Endodermal cell (in vitro differentiated cells): ENCODE results near the gene UBL3. TPM values are rescaled to one million over a fixed set of nuclear protein-coding genes. Genes with fewer than 3 reads are reported as not detected.

Experiments
- DNase-seq: peaks from one replicate; pipeline ENCODE4 v3.0.0-alpha.2; 2017
- H3K27ac ChIP-seq: 2 replicates; pipeline ENCODE4 v1.5.1; 2013; ENCODE audit warnings: mild to moderate bottlenecking, low read depth, low read length, moderate library complexity
- H3K27me3 ChIP-seq: 2 replicates; pipeline ENCODE4 v1.6.1; 2013; ENCODE audit warnings: mild to moderate bottlenecking, low read length, moderate library complexity; ENCODE audit not compliant: insufficient read depth, control insufficient read depth, poor library complexity, severe bottlenecking
- H3K36me3 ChIP-seq: 2 replicates; pipeline ENCODE4 v1.7.0; 2013; ENCODE audit warnings: mild to moderate bottlenecking, low read length, moderate library complexity; ENCODE audit not compliant: control insufficient read depth, insufficient read depth
- H3K4me1 ChIP-seq: one replicate; pipeline ENCODE4 v1.7.0; 2013; ENCODE audit warnings: low read length; ENCODE audit not compliant: control insufficient read depth, insufficient read depth
- H3K4me3 ChIP-seq: 2 replicates; pipeline ENCODE4 v1.5.1; 2013; ENCODE audit warnings: mild to moderate bottlenecking, low read length, moderate library complexity
- H3K9ac ChIP-seq: 2 replicates; pipeline ENCODE4 v1.6.1; 2013; ENCODE audit warnings: mild to moderate bottlenecking, low read length, moderate library complexity; ENCODE audit not compliant: poor library complexity, severe bottlenecking; ENCODE audit errors: extremely low read depth
- H3K9me3 ChIP-seq: 2 replicates; pipeline ENCODE4 v1.6.1; 2013; ENCODE audit warnings: mild to moderate bottlenecking, low read length, moderate library complexity; ENCODE audit not compliant: control insufficient read depth
- H3K27ac Mint-ChIP-seq: 2 replicates; pipeline ENCODE4 v1.8.0; 2020; ENCODE audit warnings: mixed read lengths
- H3K27me3 Mint-ChIP-seq: 2 replicates; pipeline ENCODE4 v1.8.0; 2021; ENCODE audit warnings: mild to moderate bottlenecking, mixed read lengths; ENCODE audit not compliant: insufficient read depth
- H3K36me3 Mint-ChIP-seq: 2 replicates; pipeline ENCODE4 v1.8.0; 2020; ENCODE audit warnings: low read depth, mixed read lengths
- H3K4me1 Mint-ChIP-seq: 2 replicates; pipeline ENCODE4 v1.8.0; 2020; ENCODE audit warnings: mixed read lengths
- H3K4me3 Mint-ChIP-seq: 2 replicates; pipeline ENCODE4 v1.8.0; 2020; ENCODE audit warnings: mild to moderate bottlenecking, moderate library complexity, mixed read lengths
- H3K9me3 Mint-ChIP-seq: 2 replicates; pipeline ENCODE4 v1.8.0; 2020; ENCODE audit warnings: mild to moderate bottlenecking, mixed read lengths
- WGBS, 2 experiments: methylation state at CpG; one replicate each; pipeline versions ENCODE4 v1.1.5 to v1.1.7; 2013; ENCODE audit warnings: missing lambda C conversion rate in 2 of 2, mixed read lengths in 1 of 2; ENCODE audit not compliant: insufficient coverage in 1 of 2, insufficient read length in 1 of 2; 5-methylcytosine and 5-hydroxymethylcytosine counted together
- total RNA-seq, 2 donors: library from RNA; stranded (reverse); fragmentation: NEBNext Ultra II Directional in 1 of 2; extraction: Animal tissue kit (Norgen Biotek cat#: 25700) in 1 of 2; gene quantifications; 2 replicates in 1 of 2; 3 replicates in 1 of 2; pipeline ENCODE4 v1.2.1, GENCODE V29; 2021
- TF ChIP-seq, protein P1 (sequence below): fragments of 200-600 bp; sonication (generic); conservative IDR thresholded peaks from 2 replicates; pipeline ENCODE4 v1.5.0; 2021; ENCODE audit warnings: antibody characterized with exemption, mild to moderate bottlenecking

UBL3 gene
- total RNA-seq, 2 donors from 2014 or later, result 16.5 to 22.3 TPM

DNA sequence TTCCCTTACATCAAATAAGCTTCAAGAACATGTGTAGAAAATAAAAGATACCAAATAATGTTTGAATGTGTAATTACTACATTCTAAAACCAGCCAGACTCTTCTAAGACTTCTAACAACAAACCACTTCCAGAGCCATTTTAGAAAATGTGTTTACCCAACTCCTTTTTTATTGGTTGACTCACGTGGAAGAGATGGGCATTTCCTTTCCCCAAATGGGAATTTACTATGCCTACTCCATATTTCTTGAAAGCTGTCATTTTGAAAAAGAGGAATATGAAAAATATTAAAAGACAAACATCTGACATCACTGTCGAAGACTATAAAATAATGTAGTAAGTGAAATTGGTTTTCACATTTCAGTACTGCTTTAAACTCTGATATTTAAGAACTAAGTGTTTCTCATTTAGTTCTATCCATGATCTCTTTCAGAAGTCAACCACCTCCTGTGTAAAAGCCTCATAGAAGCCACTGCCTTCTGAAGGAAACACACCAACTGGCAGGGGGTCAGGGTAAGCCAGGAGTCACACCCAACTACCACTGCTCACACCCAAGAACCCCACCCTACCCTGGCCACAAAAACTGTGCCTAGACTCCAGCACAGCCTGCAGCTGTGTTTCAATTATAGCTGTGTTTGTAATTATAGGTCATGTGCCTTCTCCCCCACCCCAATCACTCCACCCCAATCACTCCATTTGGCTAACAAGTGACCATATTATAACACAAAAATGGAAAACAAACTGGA, 86.8 kb downstream of the UBL3 start:
- peaks cover 9% of the 10 kb centered on the region for H3K4me1 Mint-ChIP-seq
- H3K9ac ChIP-seq, result no peak overlapping the region
- H3K4me3 Mint-ChIP-seq, result no peak overlapping the region
- H3K4me1 ChIP-seq, result no peaks in the 10 kb centered on the region
- 92% methylated on average over 1 of the region's 2 CpGs; no CpG with 5 or more reads in 1 of the 2 experiments for WGBS, 2 experiments
- H3K27me3 ChIP-seq, result no peaks in the 10 kb centered on the region
- H3K9me3 ChIP-seq, result peaks cover 4% of the 10 kb centered on the region
- H3K36me3 ChIP-seq, result peaks cover 34% of the 10 kb centered on the region
- no peak overlapping the region for H3K27ac ChIP-seq
- H3K4me3 ChIP-seq, result no peak overlapping the region
- H3K27me3 Mint-ChIP-seq, result no peaks in the 10 kb centered on the region
- peaks cover 14% of the 10 kb centered on the region for H3K36me3 Mint-ChIP-seq
- peaks cover 11% of the 10 kb centered on the region for H3K9me3 Mint-ChIP-seq
- H3K27ac Mint-ChIP-seq, result no peak overlapping the region
- DNase-seq, result no peak
- TF ChIP-seq, protein P1, sequence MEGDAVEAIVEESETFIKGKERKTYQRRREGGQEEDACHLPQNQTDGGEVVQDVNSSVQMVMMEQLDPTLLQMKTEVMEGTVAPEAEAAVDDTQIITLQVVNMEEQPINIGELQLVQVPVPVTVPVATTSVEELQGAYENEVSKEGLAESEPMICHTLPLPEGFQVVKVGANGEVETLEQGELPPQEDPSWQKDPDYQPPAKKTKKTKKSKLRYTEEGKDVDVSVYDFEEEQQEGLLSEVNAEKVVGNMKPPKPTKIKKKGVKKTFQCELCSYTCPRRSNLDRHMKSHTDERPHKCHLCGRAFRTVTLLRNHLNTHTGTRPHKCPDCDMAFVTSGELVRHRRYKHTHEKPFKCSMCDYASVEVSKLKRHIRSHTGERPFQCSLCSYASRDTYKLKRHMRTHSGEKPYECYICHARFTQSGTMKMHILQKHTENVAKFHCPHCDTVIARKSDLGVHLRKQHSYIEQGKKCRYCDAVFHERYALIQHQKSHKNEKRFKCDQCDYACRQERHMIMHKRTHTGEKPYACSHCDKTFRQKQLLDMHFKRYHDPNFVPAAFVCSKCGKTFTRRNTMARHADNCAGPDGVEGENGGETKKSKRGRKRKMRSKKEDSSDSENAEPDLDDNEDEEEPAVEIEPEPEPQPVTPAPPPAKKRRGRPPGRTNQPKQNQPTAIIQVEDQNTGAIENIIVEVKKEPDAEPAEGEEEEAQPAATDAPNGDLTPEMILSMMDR, result no peak

DNA sequence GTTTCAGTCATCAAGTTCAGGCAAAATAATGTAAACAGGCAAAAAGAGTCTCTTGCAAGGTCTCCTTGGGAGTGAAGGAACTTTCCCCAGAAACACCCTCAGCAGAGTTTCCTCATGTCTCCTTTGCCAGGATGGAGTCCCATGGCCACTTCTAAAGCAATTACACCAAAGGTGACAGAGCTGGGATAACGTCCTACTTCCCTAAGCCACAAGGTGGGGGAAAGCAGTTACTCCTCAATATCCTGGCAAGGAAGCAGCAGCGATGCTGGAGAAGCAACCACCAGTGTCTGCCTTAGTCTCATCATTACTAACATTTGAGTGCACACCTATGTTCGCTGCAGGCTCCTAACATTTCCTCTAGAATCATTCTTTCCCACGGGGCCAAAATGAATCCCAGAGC, 88.6 kb downstream of the UBL3 start:
- TF ChIP-seq, protein P1, result peak; percentile 66
- Mint-ChIP-seq H3K4me3 (no peak overlapping the region), H3K9me3 (peaks cover 11% of the 10 kb centered on the region), H3K27ac (no peak overlapping the region), H3K36me3 (peaks cover 7% of the 10 kb centered on the region), H3K4me1 (peaks cover 3% of the 10 kb centered on the region), H3K27me3 (no peaks in the 10 kb centered on the region)
- 76 to 95% methylated on average over 4 of the region's 4 CpGs for WGBS, 2 experiments
- peaks cover 26% of the 10 kb centered on the region for H3K36me3 ChIP-seq
- H3K27me3 ChIP-seq, result no peaks in the 10 kb centered on the region
- H3K27ac ChIP-seq, result no peak overlapping the region
- peak; percentile 60 for DNase-seq
- H3K9ac ChIP-seq, result no peak overlapping the region
- no peak overlapping the region for H3K4me3 ChIP-seq
- H3K9me3 ChIP-seq, result peaks cover 4% of the 10 kb centered on the region
- no peaks in the 10 kb centered on the region for H3K4me1 ChIP-seq

DNA sequence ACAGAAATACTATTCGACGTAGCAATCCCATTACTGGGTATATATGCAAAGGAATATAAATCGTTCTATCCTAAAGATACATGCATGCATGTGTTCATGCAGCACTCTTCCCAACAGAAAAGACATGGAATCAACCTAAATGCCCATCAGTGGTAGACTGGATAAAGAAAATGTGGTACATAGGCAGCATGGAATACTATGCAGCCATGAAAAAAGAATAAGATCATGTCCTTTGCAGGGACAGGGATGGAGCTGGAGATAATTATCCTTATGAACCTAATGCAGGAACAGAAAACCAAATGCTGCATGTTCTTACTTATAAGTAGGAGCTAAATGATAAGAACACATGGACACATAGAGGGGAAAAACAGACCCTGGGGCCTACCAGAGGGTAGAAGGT, 89.3 kb downstream of the UBL3 start:
- Histone ChIP-seq H3K9ac (no peak overlapping the region), H3K4me1 (no peaks in the 10 kb centered on the region), H3K27me3 (no peaks in the 10 kb centered on the region), H3K27ac (no peak overlapping the region), H3K9me3 (peaks cover 4% of the 10 kb centered on the region), H3K36me3 (peaks cover 19% of the 10 kb centered on the region), H3K4me3 (no peak overlapping the region)
- WGBS, 2 experiments, result 93 to 95% methylated on average over 3 of the region's 3 CpGs
- H3K9me3 Mint-ChIP-seq, result peaks cover 11% of the 10 kb centered on the region
- H3K4me1 Mint-ChIP-seq, result peaks cover 2% of the 10 kb centered on the region
- H3K4me3 Mint-ChIP-seq, result no peak overlapping the region
- no peaks in the 10 kb centered on the region for H3K27me3 Mint-ChIP-seq
- no peak overlapping the region for H3K27ac Mint-ChIP-seq
- TF ChIP-seq, protein P1, result no peak
- H3K36me3 Mint-ChIP-seq, result peaks cover 2% of the 10 kb centered on the region
- DNase-seq, result no peak
